CD14-positive monocyte (primary cell): ENCODE measurements around the gene KCNAB1. TPM values are rescaled to one million over a fixed set of nuclear protein-coding genes. Genes with fewer than 3 reads are reported as not detected.
"Not testable (repeated sequence)": the region's sequence is repeated elsewhere in the genome, so short reads cannot be mapped to it uniquely, and the experiment has no call there.

Experiments used
- DNase-seq, 3 donors: peaks; one replicate each; pipeline ENCODE4 v3.0.0-alpha.2; 2011 to 2022
- H2AFZ ChIP-seq: 2 replicates; pipeline ENCODE4 v1.6.0; 2012; ENCODE audit warnings: mild to moderate bottlenecking, low read depth, low read length, inconsistent platforms; ENCODE audit not compliant: insufficient read depth, poor library complexity, severe bottlenecking
- H3K27ac ChIP-seq, 2 donors: 1 replicate in 1 of 2; 2 replicates in 1 of 2; pipeline ENCODE4 v1.5.1; 2012 to 2013; ENCODE audit warnings: low read length in 2 of 2, control low read depth in 1 of 2, inconsistent platforms in 1 of 2, low read depth in 1 of 2, mild to moderate bottlenecking in 1 of 2
- H3K27me3 ChIP-seq, 2 donors: one replicate each; pipeline versions ENCODE4 v1.6.0 to v1.6.1; 2011 to 2013; ENCODE audit warnings: low read length in 2 of 2; ENCODE audit not compliant: control insufficient read depth in 2 of 2, insufficient read depth in 2 of 2
- H3K36me3 ChIP-seq, 2 donors: replicated peaks in 1 of 2; 1 replicate in 1 of 2; 2 replicates in 1 of 2; pipeline versions ENCODE4 v1.5.1 to v1.6.1; 2012 to 2013; ENCODE audit warnings: low read length in 2 of 2, control low read depth in 1 of 2, inconsistent platforms in 1 of 2, mild to moderate bottlenecking in 1 of 2; ENCODE audit not compliant: insufficient read depth in 2 of 2, control insufficient read depth in 1 of 2
- H3K4me1 ChIP-seq, 2 donors: 1 replicate in 1 of 2; 2 replicates in 1 of 2; pipeline versions ENCODE4 v1.5.1 to v1.6.1; 2012 to 2013; ENCODE audit warnings: low read length in 2 of 2, control low read depth in 1 of 2, inconsistent platforms in 1 of 2, mild to moderate bottlenecking in 1 of 2, moderate library complexity in 1 of 2; ENCODE audit not compliant: insufficient read depth in 2 of 2, control insufficient read depth in 1 of 2
- H3K4me2 ChIP-seq: replicated peaks from 2 replicates; pipeline ENCODE3; 2012; ENCODE audit warnings: low read length, moderate library complexity, mild to moderate bottlenecking; ENCODE audit not compliant: poor library complexity, severe bottlenecking; ENCODE audit errors: extremely low read depth
- H3K4me3 ChIP-seq, 3 experiments: fragments of 200-600 bp in 1 of 3; sonication (generic) in 1 of 3; replicated peaks in 1 of 3; 1 replicate in 2 of 3; 2 replicates in 1 of 3; pipeline ENCODE4 v1.5.1; 2011 to 2013; ENCODE audit warnings: low read length in 3 of 3, mild to moderate bottlenecking in 3 of 3, control low read depth in 2 of 3, low read depth in 2 of 3, inconsistent platforms in 1 of 3, moderate library complexity in 1 of 3
- H3K79me2 ChIP-seq: 2 replicates; pipeline ENCODE4 v1.6.0; 2012; ENCODE audit warnings: mild to moderate bottlenecking, control low read depth, inconsistent platforms, low read length, moderate library complexity; ENCODE audit not compliant: insufficient read depth
- H3K9ac ChIP-seq: 2 replicates; pipeline ENCODE4 v1.6.0; 2017; ENCODE audit warnings: low read length, mild to moderate bottlenecking; ENCODE audit not compliant: insufficient read depth, poor library complexity, severe bottlenecking
- H3K9me3 ChIP-seq, 2 donors: replicated peaks in 1 of 2; 1 replicate in 1 of 2; 2 replicates in 1 of 2; pipeline versions ENCODE4 v1.5.1 to v1.6.1; 2012 to 2013; ENCODE audit warnings: low read length in 2 of 2, control low read depth in 1 of 2; ENCODE audit not compliant: control insufficient read depth in 1 of 2, insufficient read depth in 1 of 2
- H4K20me1 ChIP-seq: 2 replicates; pipeline ENCODE4 v1.6.0; 2012; ENCODE audit warnings: mild to moderate bottlenecking, low read length, control low read depth, moderate library complexity; ENCODE audit not compliant: insufficient read depth
- H3K27ac Mint-ChIP-seq, 7 donors: one replicate each; pipeline ENCODE4 v1.8.0; 2020; ENCODE audit warnings: mild to moderate bottlenecking in 7 of 7, mixed read lengths in 7 of 7, moderate library complexity in 6 of 7, inconsistent platforms in 2 of 7
- H3K27me3 Mint-ChIP-seq, 3 donors: one replicate each; pipeline ENCODE4 v1.8.0; 2021 to 2022; ENCODE audit warnings: low read depth in 3 of 3, mild to moderate bottlenecking in 3 of 3, mixed read lengths in 3 of 3, moderate library complexity in 3 of 3, inconsistent platforms in 1 of 3
- H3K36me3 Mint-ChIP-seq, 2 donors: one replicate each; pipeline ENCODE4 v1.8.0; 2020; ENCODE audit warnings: mixed read lengths in 2 of 2, inconsistent platforms in 1 of 2, mild to moderate bottlenecking in 1 of 2
- H3K4me1 Mint-ChIP-seq: one replicate; pipeline ENCODE4 v1.8.0; 2020; ENCODE audit warnings: mild to moderate bottlenecking, mixed read lengths
- H3K4me3 Mint-ChIP-seq, 2 donors: one replicate each; pipeline ENCODE4 v1.8.0; 2020; ENCODE audit warnings: mild to moderate bottlenecking in 2 of 2, mixed read lengths in 2 of 2, moderate library complexity in 1 of 2
- H3K9me3 Mint-ChIP-seq, 7 donors: one replicate each; pipeline ENCODE4 v1.8.0; 2020 to 2022; ENCODE audit warnings: mixed read lengths in 7 of 7, mild to moderate bottlenecking in 6 of 7, moderate library complexity in 6 of 7, inconsistent platforms in 2 of 7
- WGBS: methylation state at CpG from one replicate; pipeline ENCODE4 v1.1.5; 2013; ENCODE audit warnings: missing lambda C conversion rate; ENCODE audit not compliant: insufficient coverage; 5-methylcytosine and 5-hydroxymethylcytosine counted together
- intact Hi-C, 2 donors: fragments of 100-400 bp; cut with micrococcal nuclease; formaldehyde crosslinking; loops; one replicate each; pipeline versions ENCODE4 v1.15.0 to v1.15.1; 2023
- polyA minus RNA-seq: library from RNA; depleted of rRNA, polyadenylated mRNA; stranded (reverse); fragments of >200 nt; gene quantifications from 2 replicates; pipeline ENCODE4 v1.2.3, GENCODE V29; 2012
- polyA plus RNA-seq, 3 donors: library from polyadenylated mRNA; depleted of rRNA in 1 of 3; unstranded in 2 of 3; stranded (reverse) in 1 of 3; fragments of 300-500 nt in 2 of 3; fragments of >200 nt in 1 of 3; fragmentation: Illumina TruSeq in 2 of 3; gene quantifications; 1 replicate in 2 of 3; 2 replicates in 1 of 3; pipeline ENCODE4 v1.2.3, GENCODE V29; 2012 to 2021
- total RNA-seq, 12 experiments: library from RNA in 1 of 12; stranded (reverse) in 1 of 12; fragments of 120-200 nt in 1 of 12; gene quantifications; one replicate each; pipeline ENCODE4 v1.2.4 and lab custom pipeline; 2013 to 2026; ENCODE audit warnings: mixed read lengths in 6 of 12, inconsistent platforms in 1 of 12
- TF ChIP-seq, protein P1 (sequence below): fragments of 200-600 bp; IDR thresholded peaks from one replicate; pipeline ENCODE4 v1.8.0; 2022; ENCODE audit warnings: antibody characterized with exemption, mild to moderate bottlenecking

Gene KCNAB1
- 0.06 TPM for total RNA-seq (2013)
- polyA plus RNA-seq (under 1 TPM in 2 of 3 donors, not detected in 1; 0.08 to 0.14 TPM), polyA minus RNA-seq (under 0.01 and 0.08 TPM in 2 replicates), total RNA-seq (lab: John Stamatoyannopoulos, UW) (0 to 3.1 (median 0.12) reads per million in 11 experiments)

DNA sequence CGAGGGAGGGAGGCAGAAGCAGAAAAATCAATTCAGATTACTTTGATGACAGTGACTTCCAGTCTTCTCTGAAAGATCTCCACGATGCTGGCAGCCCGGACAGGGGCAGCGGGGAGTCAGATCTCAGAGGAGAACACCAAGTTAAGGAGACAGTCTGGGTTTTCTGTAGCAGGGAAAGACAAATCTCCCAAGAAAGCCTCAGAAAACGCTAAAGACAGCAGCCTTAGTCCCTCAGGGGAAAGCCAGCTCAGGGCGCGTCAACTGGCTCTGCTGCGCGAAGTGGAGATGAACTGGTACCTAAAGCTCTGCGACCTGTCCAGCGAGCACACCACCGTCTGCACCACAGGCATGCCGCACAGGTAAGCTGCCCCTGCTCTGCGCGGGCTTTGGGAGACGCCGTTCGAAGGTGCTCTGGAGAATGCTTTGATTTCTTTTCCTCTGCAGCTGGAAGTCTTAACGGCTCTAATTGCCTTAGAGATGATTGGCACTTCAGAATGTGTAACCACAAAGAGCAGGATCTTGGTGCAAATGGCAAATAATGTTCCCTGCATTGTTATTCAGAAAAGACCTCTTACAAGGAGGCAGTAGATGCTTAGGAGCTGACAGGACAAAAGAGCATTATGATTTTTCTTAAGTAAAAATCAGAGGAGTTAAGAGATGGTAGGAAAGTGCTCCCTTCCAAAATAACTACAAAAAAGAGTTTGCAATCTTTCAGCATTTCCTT lies at the start of gene KCNAB1:
KCNAB1 (plus strand) TSS at position 51 of the 724 bp plus-strand sequence.
- Histone ChIP-seq H3K4me1 (no peaks in the 10 kb centered on the region), H3K79me2 (no peaks in the 10 kb centered on the region), H3K9me3 (no peaks in the 10 kb centered on the region), H3K27ac (no peak within 1 kb of the TSS), H2AFZ (no peak within 1 kb of the TSS), H3K27me3 (peaks cover 0 to 4% of the 10 kb centered on the region in 2 donors), H4K20me1 (no peaks in the 10 kb centered on the region), H3K36me3 (no peaks in the 10 kb centered on the region), H3K4me2 (no peak within 1 kb of the TSS), H3K4me3 (no peak within 1 kb of the TSS), H3K9ac (no peak within 1 kb of the TSS)
- Mint-ChIP-seq H3K36me3 (no peaks in the 10 kb centered on the region), H3K27ac (no peak within 1 kb of the TSS), H3K4me1 (no peaks in the 10 kb centered on the region), H3K4me3 (no peak within 1 kb of the TSS), H3K9me3 (peaks cover 0 to 1% (median 0%) of the 10 kb centered on the region in 7 donors), H3K27me3 (peaks cover 3 to 12% (median 7%) of the 10 kb centered on the region in 3 donors)
- TF ChIP-seq, protein P1, sequence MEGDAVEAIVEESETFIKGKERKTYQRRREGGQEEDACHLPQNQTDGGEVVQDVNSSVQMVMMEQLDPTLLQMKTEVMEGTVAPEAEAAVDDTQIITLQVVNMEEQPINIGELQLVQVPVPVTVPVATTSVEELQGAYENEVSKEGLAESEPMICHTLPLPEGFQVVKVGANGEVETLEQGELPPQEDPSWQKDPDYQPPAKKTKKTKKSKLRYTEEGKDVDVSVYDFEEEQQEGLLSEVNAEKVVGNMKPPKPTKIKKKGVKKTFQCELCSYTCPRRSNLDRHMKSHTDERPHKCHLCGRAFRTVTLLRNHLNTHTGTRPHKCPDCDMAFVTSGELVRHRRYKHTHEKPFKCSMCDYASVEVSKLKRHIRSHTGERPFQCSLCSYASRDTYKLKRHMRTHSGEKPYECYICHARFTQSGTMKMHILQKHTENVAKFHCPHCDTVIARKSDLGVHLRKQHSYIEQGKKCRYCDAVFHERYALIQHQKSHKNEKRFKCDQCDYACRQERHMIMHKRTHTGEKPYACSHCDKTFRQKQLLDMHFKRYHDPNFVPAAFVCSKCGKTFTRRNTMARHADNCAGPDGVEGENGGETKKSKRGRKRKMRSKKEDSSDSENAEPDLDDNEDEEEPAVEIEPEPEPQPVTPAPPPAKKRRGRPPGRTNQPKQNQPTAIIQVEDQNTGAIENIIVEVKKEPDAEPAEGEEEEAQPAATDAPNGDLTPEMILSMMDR: no peak
- WGBS: 51% methylated on average over 18 of the region's 19 CpGs
- DNase-seq: no peak
- intact Hi-C loops: no loop called here

DNA sequence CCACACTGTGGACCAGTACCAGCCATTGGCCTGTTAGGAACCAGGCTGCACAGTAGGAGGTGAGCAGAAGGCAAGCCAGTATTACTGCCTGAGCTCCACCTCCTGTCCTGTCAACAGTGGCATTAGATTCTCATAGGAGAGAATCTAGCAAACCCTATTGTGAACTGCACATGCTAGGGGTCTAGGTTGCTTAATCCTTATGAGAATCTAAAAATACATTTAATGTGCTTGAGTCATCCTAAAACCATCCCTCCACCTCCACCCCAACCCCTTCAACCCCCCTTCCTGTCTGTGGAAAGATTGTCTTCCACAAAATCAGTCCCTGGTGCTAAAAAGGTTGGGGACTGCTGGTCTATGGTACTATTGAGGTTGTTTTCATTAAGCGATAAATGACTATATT lies 49.3 kb upstream of the KCNAB1 start:
- no peak for DNase-seq
- Histone ChIP-seq H3K27ac (no peak overlapping the region), H3K9me3 (peaks cover 0 to 13% of the 10 kb centered on the region in 2 donors), H3K4me2 (no peak overlapping the region), H3K9ac (no peak overlapping the region), H3K27me3 (no peaks in the 10 kb centered on the region), H3K79me2 (no peaks in the 10 kb centered on the region), H3K4me1 (no peaks in the 10 kb centered on the region), H2AFZ (no peak overlapping the region), H4K20me1 (no peaks in the 10 kb centered on the region), H3K4me3 (no peak overlapping the region), H3K36me3 (no peaks in the 10 kb centered on the region)
- TF ChIP-seq, protein P1: no peak
- intact Hi-C loops: no loop called here
- no peak overlapping the region for H3K4me3 Mint-ChIP-seq
- no peaks in the 10 kb centered on the region for H3K36me3 Mint-ChIP-seq
- peaks cover 0 to 6% (median 4%) of the 10 kb centered on the region in 3 donors for H3K27me3 Mint-ChIP-seq
- H3K4me1 Mint-ChIP-seq: no peaks in the 10 kb centered on the region
- H3K9me3 Mint-ChIP-seq: peaks cover 0 to 21% (median 10%) of the 10 kb centered on the region in 7 donors
- no peak overlapping the region for H3K27ac Mint-ChIP-seq
- no CpG with 5 or more reads among the region's 1 CpG for WGBS

DNA sequence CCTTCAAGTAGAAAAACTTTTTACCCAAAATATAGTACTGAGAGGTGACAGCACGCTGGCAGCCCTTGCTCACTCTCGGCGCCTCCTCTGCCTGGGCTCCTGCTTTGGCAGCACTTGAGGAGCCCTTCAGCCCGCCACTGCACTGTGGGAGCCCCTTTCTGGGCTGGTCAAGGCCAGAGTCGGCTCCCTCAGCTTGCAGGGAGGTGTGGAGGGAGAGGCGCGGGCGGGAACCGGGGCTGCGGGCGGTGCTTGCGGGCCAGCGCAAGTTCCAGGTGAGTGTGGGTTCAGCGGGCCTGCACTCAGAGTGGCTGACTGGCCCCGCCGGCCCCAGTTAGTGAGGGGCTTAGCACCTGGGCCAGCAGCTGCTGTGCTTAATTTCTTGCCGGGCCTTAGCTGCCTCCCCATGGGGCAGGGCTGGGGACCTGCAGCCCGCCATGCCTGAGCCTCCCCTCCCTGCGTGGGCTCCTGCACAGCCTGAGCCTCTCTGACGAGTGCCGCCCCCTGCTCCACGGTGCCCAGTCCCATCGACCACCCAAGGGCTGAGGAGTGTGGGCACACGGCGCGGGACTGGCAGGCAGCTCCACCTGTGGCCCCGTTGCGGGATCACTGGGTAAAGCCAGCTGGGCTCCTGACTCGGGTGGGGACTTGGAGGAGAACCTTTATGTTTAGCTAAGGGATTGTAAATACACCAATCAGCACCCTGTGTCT lies 47.3 kb upstream of the KCNAB1 start:
- 98% methylated on average over 22 of the region's 29 CpGs for WGBS
- H3K4me3 Mint-ChIP-seq, H3K36me3 ChIP-seq, H4K20me1 ChIP-seq, intact Hi-C loops, H3K27me3 ChIP-seq, H3K36me3 Mint-ChIP-seq, H3K27me3 Mint-ChIP-seq, H3K4me2 ChIP-seq, H3K9ac ChIP-seq, H3K27ac ChIP-seq, H3K27ac Mint-ChIP-seq, H2AFZ ChIP-seq, H3K4me1 ChIP-seq, H3K4me3 ChIP-seq, H3K79me2 ChIP-seq, H3K4me1 Mint-ChIP-seq, DNase-seq: not testable (repeated sequence)
- H3K9me3 ChIP-seq: peaks cover 0 to 13% of the 10 kb centered on the region in 2 donors
- peaks cover 0 to 16% (median 6%) of the 10 kb centered on the region in 7 donors for H3K9me3 Mint-ChIP-seq
